PC-9 (cell line): Measurements from ENCODE around the gene BICC1. TPM values are rescaled to one million over a fixed set of nuclear protein-coding genes. Genes with fewer than 3 reads are reported as not detected.

Source experiments
- Bru-seq: library from RNA; stranded (reverse); fragments of 400-500 nt; gene quantifications from one replicate; lab custom pipeline; 2021; lab: Mats Ljungman, UMichigan
- BruChase-seq, 2 experiments: library from RNA; stranded (reverse); fragments of 400-500 nt; gene quantifications; one replicate each; lab custom pipeline; 2021; lab: Mats Ljungman, UMichigan
- BruUV-seq: library from RNA; stranded (reverse); fragments of 400-500 nt; replicated peaks from 2 replicates; lab custom pipeline; 2021; lab: Mats Ljungman, UMichigan
- CTCF ChIA-PET: fragments of 300-600 bp; sonication (Branson Sonifier 250); formaldehyde crosslinking; loops from one replicate; lab custom pipeline; 2022; ENCODE audit warnings: antibody characterized with exemption; lab: Charles Lee
- POLR2A ChIA-PET: fragments of 300-600 bp; sonication (Branson Sonifier 250); formaldehyde crosslinking; loops from one replicate; lab custom pipeline; 2022; ENCODE audit warnings: antibody characterized with exemption; ENCODE audit not compliant: unreplicated experiment; lab: Charles Lee
- DNase-seq, 2 experiments: peaks; one replicate each; pipeline versions ENCODE4 v3.0.0 to v3.0.0-alpha.2; 2015 to 2022; ENCODE audit warnings: mixed read lengths in 1 of 2
- H2AFZ ChIP-seq: fragments of 200-600 bp; sonication (generic); 2 replicates; pipeline ENCODE4 v1.8.1; 2017; ENCODE audit warnings: antibody characterized with exemption
- H3F3A ChIP-seq: fragments of 200-600 bp; sonication (generic); 2 replicates; pipeline ENCODE4 v1.8.1; 2017; ENCODE audit warnings: antibody characterized with exemption, mild to moderate bottlenecking, low read depth; ENCODE audit not compliant: insufficient read depth
- H3K27ac ChIP-seq: fragments of 200-600 bp; sonication (generic); 2 replicates; pipeline ENCODE4 v1.6.1; 2016; ENCODE audit warnings: mixed run types
- H3K27me3 ChIP-seq: fragments of 200-600 bp; sonication (generic); 2 replicates; pipeline ENCODE4 v1.6.1; 2016; ENCODE audit warnings: low read depth, mixed run types; ENCODE audit not compliant: insufficient read depth
- H3K36me3 ChIP-seq: fragments of 200-600 bp; sonication (generic); 2 replicates; pipeline ENCODE4 v1.6.1; 2016; ENCODE audit warnings: low read depth, mixed run types
- H3K4me1 ChIP-seq: fragments of 200-600 bp; sonication (generic); replicated peaks from 2 replicates; pipeline ENCODE4 v1.6.1; 2016; ENCODE audit warnings: mixed run types; ENCODE audit not compliant: insufficient read depth
- H3K4me2 ChIP-seq: fragments of 200-600 bp; sonication (generic); 2 replicates; pipeline ENCODE4 v1.6.1; 2017; ENCODE audit warnings: mixed run types
- H3K4me3 ChIP-seq: fragments of 200-600 bp; sonication (generic); 2 replicates; pipeline ENCODE4 v1.6.1; 2016; ENCODE audit warnings: mixed run types
- H3K79me2 ChIP-seq: fragments of 200-600 bp; sonication (generic); 2 replicates; pipeline ENCODE4 v1.6.1; 2017; ENCODE audit warnings: low read depth, mixed run types
- H3K9me2 ChIP-seq: fragments of 200-600 bp; sonication (generic); 2 replicates; pipeline ENCODE4 v1.8.1; 2017; ENCODE audit warnings: mild to moderate bottlenecking; ENCODE audit not compliant: insufficient read depth
- H3K9me3 ChIP-seq: fragments of 200-600 bp; sonication (generic); 2 replicates; pipeline ENCODE4 v1.8.1; 2016; ENCODE audit warnings: low read depth; ENCODE audit not compliant: insufficient read depth
- H4K20me1 ChIP-seq: fragments of 200-600 bp; sonication (generic); 2 replicates; pipeline ENCODE4 v1.8.1; 2017; ENCODE audit not compliant: insufficient read depth
- EZH2 ChIP-seq: fragments of 200-600 bp; sonication (generic); IDR thresholded peaks from 2 replicates; pipeline ENCODE4 v1.8.0; 2017; ENCODE audit warnings: antibody characterized with exemption, low read depth
- intact Hi-C: fragments of 100-400 bp; cut with micrococcal nuclease; formaldehyde crosslinking; loops from one replicate; pipeline ENCODE4 v1.10.0; 2022; ENCODE audit not compliant: unreplicated experiment
- long read RNA-seq: library from polyadenylated mRNA; stranded (forward); transcript quantifications from one replicate; pipeline ENCODE4 v2.0.0, GENCODE V29; 2022
- total RNA-seq: library from RNA; stranded (reverse); gene quantifications from 2 replicates; pipeline ENCODE4 v1.2.3, GENCODE V29; 2021
- TF ChIP-seq, protein P1 (sequence below): fragments of 200-600 bp; sonication (generic); conservative IDR thresholded peaks from 2 replicates; pipeline ENCODE4 v1.6.1; 2017; ENCODE audit warnings: mixed run types, antibody characterized with exemption, mild to moderate bottlenecking, moderate library complexity

The BICC1 gene
- total RNA-seq = not detected in 2 replicates
- percentile 6 among the genes with signal in this experiment for Bru-seq, nascent RNA
- BruChase-seq, experiment 1, labeled RNA remaining after a 2-hour chase = percentile 5 among the genes with signal in this experiment
- BruChase-seq, experiment 2, labeled RNA remaining after a 6-hour chase = percentile 7 among the genes with signal in this experiment
- long read RNA-seq = 0 reads

GRCh38 chr10:58512491-58513187 is at the start of gene BICC1:
BICC1 (plus strand) TSS chr10:58512872; CDS start chr10:58513144, 272 bp downstream.
- Histone ChIP-seq H3K79me2 (no peaks in the 10 kb centered on the region), H3F3A (no peaks in the 10 kb centered on the region; the same call in 1 of the 2 replicates), H3K4me3 (no peak within 1 kb of the TSS), H3K27ac (no peak within 1 kb of the TSS), H3K4me1 (no peaks in the 10 kb centered on the region), H3K27me3 (no peaks in the 10 kb centered on the region), H3K36me3 (no peaks in the 10 kb centered on the region), H4K20me1 (no peaks in the 10 kb centered on the region), H3K4me2 (no peak within 1 kb of the TSS), H3K9me3 (no peaks in the 10 kb centered on the region), H2AFZ (no peak within 1 kb of the TSS), H3K9me2 (no peaks in the 10 kb centered on the region)
- no peak for DNase-seq
- no peak for TF ChIP-seq EZH2
- TF ChIP-seq, protein P1, sequence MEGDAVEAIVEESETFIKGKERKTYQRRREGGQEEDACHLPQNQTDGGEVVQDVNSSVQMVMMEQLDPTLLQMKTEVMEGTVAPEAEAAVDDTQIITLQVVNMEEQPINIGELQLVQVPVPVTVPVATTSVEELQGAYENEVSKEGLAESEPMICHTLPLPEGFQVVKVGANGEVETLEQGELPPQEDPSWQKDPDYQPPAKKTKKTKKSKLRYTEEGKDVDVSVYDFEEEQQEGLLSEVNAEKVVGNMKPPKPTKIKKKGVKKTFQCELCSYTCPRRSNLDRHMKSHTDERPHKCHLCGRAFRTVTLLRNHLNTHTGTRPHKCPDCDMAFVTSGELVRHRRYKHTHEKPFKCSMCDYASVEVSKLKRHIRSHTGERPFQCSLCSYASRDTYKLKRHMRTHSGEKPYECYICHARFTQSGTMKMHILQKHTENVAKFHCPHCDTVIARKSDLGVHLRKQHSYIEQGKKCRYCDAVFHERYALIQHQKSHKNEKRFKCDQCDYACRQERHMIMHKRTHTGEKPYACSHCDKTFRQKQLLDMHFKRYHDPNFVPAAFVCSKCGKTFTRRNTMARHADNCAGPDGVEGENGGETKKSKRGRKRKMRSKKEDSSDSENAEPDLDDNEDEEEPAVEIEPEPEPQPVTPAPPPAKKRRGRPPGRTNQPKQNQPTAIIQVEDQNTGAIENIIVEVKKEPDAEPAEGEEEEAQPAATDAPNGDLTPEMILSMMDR = no peak
- POLR2A ChIA-PET = no interaction called here
- intact Hi-C loops = no loop called here
- no TSS peak for BruUV-seq
- CTCF ChIA-PET = no interaction called here

DNA sequence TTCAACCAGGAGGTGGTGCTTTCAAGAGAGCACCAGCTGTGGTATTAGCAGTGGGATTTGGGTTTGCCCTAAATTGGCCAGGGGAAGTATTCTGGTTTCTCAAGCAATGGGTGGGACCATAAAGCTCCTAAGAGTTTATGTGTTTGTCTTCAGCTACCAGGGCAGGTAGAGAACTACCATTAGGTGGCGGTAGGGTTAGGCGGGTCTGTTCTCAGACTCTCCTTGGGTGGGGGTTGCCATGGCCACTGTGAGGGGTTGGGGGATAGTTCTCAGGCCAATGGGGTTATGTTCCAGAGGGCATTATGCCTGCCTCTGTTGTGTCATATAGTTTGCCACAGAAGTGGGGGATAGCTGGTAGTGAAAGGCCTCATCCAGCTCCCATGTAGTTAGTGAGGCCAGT is 47.7 kb upstream of the BICC1 start:
- POLR2A ChIA-PET = no interaction called here
- no peak for TF ChIP-seq EZH2
- TF ChIP-seq, protein P1 = no peak
- Histone ChIP-seq H3F3A (no peaks in the 10 kb centered on the region), H3K4me1 (peaks cover 4% of the 10 kb centered on the region; the same call in 1 of the 2 replicates), H2AFZ (no peak overlapping the region), H3K9me3 (no peaks in the 10 kb centered on the region), H3K27me3 (no peaks in the 10 kb centered on the region), H3K4me2 (no peak overlapping the region), H3K27ac (no peak overlapping the region), H3K36me3 (no peaks in the 10 kb centered on the region), H4K20me1 (no peaks in the 10 kb centered on the region), H3K79me2 (no peaks in the 10 kb centered on the region), H3K4me3 (no peak overlapping the region), H3K9me2 (no peaks in the 10 kb centered on the region)
- intact Hi-C loops = no loop called here
- no peak for DNase-seq
- BruUV-seq = no TSS peak
- CTCF ChIA-PET = no interaction called here

GRCh38 chr10:58465629-58466028 is 47.0 kb upstream of the BICC1 start:
- Histone ChIP-seq H3K79me2 (no peaks in the 10 kb centered on the region), H3K27me3 (peaks cover 1% of the 10 kb centered on the region; the same call in 1 of the 2 replicates), H3K9me2 (no peaks in the 10 kb centered on the region), H3F3A (no peaks in the 10 kb centered on the region), H4K20me1 (no peaks in the 10 kb centered on the region), H3K9me3 (no peaks in the 10 kb centered on the region), H3K4me1 (peaks cover 4% of the 10 kb centered on the region; the same call in 1 of the 2 replicates), H3K27ac (no peak overlapping the region), H2AFZ (no peak overlapping the region), H3K4me2 (no peak overlapping the region), H3K4me3 (no peak overlapping the region), H3K36me3 (no peaks in the 10 kb centered on the region)
- no peak for TF ChIP-seq EZH2
- TF ChIP-seq, protein P1 = no peak
- intact Hi-C loops = no loop called here
- POLR2A ChIA-PET = no interaction called here
- DNase-seq = no peak
- no TSS peak for BruUV-seq
- CTCF ChIA-PET = no interaction called here
